GM12873 (cell line): ENCODE data around the gene POU4F1.

ENCODE experiments used
- CTCF ChIP-seq: IDR thresholded peaks from 2 replicates; pipeline ENCODE4 v1.5.1; 2012; ENCODE audit warnings: low read depth, mild to moderate bottlenecking, moderate library complexity, low read length, control low read depth; ENCODE audit not compliant: insufficient read depth; ENCODE audit errors: missing control alignments

POU4F1 gene

DNA sequence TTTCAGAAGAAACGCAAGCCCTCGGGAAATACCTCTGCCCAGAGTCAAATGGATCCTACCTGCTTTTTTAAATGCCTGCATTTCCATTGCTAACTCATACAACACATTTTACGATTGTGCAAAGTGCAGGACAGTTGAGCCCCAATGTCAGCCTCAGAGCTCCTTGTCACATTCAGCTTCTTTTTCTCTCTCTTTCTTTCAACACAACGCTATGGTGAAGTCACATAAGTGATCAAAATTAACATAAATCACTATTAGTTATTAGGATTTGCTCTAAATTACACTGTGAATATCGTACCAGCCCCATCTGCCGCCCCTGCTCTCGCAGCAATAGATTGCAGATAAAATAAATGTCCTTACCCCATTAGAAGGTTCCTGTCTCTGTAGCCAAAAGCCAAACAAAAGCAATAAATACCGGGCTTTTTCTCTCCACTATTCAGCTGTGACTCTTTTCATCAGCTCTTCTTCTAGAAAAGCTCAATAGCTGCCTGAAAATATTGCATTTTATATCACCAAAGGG, 8.8 kb downstream of the POU4F1 start:
- no peak for TF ChIP-seq CTCF

GRCh38 chr13:78593652-78594455, 9.5 kb downstream of the POU4F1 start:
- TF ChIP-seq CTCF: no peak

DNA sequence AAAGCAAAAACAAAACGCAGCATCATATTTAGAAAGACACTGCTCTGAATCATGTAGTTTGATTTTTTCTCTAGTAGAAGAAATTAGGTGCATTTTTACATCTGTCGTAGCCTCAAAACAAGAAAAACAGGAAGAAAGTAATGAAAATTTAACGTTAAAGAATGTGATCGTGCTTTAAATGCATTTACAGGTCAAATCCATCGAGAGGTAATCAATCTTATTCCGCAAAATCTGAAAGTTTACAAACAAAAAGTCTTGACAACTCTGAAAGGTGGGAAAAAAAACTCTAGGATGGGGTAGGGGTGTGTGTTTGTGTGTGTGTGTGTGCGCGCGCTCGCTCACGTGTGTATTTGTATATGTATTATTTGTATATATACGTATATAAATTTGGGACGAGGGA, 10.2 kb downstream of the POU4F1 start:
- no peak for TF ChIP-seq CTCF

GRCh38 chr13:78592584-78592983, 10.8 kb downstream of the POU4F1 start:
- TF ChIP-seq CTCF: no peak

GRCh38 chr13:78589206-78589605, 14.1 kb downstream of the POU4F1 start:
- TF ChIP-seq CTCF: no peak

GRCh38 chr13:78587395-78587794, 16.0 kb downstream of the POU4F1 start:
- TF ChIP-seq CTCF: no peak

GRCh38 chr13:78586706-78587105, 16.6 kb downstream of the POU4F1 start:
- peak; percentile 57 for TF ChIP-seq CTCF
